GM19193 (cell line): Measurements from ENCODE around the gene MLST8.
A peak's percentile ranks its signal among the peaks of the same experiment; 100 is the strongest.

Experiments
- POLR2A ChIP-seq: IDR thresholded peaks from 4 replicates; pipeline ENCODE4 v1.6.1; 2011; ENCODE audit not compliant: insufficient read depth, insufficient read length; ENCODE audit errors: extremely low read depth

MLST8 gene

DNA sequence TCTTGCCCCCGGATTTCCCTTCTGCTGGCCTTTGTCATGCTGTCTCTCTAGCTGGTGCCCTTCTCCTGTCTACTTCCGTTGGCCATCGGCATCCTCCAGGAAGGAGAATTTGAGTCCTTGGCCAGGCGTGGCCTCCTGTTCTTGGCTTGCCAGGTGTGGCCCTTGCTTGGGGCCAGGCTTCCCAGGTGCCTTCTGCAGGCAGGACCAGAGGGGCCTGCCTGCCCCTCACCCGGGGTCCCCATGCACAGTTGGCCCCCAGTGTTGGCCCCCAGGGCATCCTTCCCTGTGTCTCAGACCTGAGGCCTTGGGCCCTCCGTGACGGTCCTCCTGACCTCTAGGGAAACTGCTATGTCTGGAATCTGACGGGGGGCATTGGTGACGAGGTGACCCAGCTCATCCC is 2.6 kb downstream of the MLST8 start:
- TF ChIP-seq POLR2A, result no peak

DNA sequence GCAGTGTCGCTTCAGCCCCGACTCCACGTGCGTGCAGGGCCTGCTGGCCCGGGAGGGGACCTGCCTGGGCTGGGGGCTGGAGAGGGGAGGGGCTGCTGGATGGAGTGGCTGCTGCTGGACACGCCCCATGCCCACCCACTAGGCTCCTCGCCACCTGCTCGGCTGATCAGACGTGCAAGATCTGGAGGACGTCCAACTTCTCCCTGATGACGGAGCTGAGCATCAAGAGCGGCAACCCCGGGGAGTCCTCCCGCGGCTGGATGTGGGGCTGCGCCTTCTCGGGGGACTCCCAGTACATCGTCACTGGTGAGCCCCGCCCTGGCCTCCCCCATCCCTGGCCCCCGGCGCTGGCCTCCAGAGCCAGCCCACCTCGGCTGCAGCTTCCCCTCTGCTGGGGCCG is 3.1 kb downstream of the MLST8 start:
- no peak for TF ChIP-seq POLR2A

DNA sequence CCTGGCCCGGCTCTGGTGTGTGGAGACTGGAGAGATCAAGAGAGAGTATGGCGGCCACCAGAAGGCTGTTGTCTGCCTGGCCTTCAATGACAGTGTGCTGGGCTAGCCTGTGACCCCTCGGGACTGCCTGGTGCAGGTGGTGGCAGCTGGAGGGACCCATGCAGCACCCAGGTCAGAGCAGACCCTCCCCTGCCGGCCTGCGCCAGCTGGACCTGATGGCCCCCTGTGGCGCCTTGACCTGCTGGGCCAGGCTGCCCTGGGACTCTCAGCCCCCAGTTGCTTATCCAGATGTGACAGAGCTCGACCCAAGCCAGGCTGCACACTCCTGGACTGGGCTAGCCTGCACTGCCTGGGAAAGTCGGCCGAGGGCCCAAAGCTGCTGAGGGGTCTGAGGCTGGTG is 3.5 kb downstream of the MLST8 start:
- TF ChIP-seq POLR2A, result no peak

DNA sequence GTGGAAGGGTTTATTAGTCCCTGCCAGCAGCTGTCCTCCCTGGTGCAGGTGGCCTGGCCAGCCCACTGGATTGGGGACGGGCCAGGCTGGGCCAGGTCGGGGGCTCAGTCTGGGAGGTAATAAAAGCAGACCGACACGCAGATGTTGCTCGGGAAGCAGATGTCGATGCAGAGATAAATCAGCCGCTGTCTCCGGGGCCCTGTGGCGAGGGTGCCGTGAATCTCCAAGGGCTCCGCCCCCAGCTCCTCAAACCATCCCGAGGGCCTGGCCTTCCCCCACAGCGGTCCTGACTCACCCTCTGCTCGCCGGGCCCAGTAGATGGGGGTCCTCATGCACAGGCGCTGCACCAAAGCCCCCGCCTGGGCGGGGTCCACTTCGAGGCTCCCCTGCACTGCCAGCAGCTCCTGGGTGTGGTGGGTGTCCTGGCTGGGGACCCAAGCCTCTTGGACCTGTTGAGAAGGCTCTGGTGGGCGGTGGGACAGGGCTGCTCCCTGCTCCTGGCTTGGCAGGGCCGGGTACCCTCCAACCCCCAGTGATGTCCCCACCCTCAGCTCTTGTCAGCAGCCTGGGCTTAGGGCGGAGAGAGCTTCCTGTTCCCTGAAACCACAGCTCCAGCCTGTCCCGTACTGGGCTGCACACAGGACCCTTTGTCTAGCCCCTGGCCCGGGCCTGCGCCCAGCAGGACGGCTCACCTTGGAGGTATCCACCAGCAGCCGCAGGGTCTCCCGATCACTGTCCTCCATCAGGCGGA is 4.2 kb downstream of the MLST8 start:
- TF ChIP-seq POLR2A, result no peak

DNA sequence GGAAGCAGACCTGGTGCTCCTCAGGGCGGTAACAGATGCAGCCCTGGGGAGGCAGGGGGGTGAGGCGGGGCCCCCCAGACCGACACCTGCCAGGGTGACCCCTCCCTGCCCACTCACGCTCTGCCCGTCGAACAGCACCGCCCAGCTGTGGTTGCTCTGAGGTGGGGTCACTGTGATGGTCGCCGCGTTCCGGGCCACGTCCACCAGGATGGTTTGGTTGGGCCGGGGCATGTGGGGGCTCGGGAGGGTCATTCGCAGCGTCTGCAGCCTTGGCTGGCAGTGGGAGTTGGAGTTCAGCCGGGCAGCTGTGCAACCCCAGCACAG is 4.7 kb downstream of the MLST8 start:
- no peak for TF ChIP-seq POLR2A

DNA sequence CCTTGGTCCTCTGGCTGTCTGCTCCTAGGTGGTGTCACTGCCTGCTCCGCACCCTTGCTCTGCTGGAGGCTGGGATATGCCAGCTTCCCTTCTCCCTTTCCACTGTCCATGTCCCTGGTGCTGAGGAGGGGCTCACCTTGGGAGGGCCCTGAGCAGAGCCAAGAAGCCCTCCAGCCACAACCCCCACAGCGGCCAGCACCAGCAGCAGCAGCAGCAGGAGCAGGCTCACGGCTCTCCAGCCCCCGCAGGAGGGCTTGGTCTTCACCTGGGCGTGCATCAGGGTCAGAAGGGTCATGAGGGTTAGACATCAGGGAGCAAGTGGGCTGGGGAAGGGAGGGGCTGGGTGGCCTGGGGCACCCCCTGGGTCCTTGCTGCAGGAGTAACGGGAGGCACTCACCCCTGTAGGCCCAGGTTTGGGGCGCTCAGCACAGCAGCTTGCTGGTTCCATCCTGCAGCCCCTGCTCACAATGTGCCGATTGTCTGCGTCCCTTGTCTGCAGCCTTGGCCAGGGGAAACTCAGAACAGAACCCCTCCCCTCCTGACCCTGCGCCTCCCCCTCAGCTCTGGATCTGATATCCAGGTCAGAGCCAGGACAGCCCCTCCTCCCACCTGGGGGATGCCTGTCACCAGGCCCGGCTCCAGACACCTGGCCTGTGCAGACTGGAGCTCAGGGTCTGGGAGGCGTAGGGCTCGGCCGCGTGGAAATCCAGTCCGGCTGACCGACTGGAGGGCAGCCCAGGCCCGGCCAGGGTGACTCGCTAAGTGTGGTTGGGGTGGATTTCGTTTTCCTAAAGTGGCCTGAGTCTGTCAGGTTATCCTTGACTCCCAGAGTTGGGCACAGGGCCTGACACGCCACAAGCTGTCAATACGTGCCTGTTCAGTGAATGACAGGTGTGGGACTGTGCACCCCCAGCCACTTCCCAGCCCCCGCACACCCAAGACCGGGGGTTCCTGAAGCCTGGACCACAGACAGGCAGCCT is 5.4 kb downstream of the MLST8 start, which contains the start of gene BRICD5:
TSS of gene BRICD5 (minus strand) at position 478 of the 980 bp plus-strand sequence. CDS start at position 448, 30 bp downstream.
- no peak for TF ChIP-seq POLR2A

DNA sequence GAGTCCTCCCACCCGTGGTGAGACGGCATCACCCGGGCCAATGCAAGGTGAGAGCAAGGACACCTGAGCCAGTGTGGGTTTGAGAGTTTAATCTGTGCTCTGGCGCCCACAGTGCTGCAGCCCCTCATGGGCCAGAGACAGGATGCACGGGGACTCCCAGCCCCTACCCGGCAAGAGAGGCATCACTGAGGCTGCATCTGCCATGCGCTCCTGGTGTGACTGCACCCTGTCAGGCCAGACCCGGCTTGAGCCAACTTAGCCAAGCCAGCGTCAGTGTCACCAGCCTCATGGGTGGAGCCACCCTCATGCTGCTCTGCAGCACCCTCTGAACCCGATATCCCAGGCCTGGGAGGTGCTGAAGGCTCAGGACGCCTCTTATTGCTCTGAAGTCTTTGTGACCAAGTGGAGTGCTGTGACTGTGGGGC is 6.7 kb downstream of the MLST8 start:
- TF ChIP-seq POLR2A, result no peak

DNA sequence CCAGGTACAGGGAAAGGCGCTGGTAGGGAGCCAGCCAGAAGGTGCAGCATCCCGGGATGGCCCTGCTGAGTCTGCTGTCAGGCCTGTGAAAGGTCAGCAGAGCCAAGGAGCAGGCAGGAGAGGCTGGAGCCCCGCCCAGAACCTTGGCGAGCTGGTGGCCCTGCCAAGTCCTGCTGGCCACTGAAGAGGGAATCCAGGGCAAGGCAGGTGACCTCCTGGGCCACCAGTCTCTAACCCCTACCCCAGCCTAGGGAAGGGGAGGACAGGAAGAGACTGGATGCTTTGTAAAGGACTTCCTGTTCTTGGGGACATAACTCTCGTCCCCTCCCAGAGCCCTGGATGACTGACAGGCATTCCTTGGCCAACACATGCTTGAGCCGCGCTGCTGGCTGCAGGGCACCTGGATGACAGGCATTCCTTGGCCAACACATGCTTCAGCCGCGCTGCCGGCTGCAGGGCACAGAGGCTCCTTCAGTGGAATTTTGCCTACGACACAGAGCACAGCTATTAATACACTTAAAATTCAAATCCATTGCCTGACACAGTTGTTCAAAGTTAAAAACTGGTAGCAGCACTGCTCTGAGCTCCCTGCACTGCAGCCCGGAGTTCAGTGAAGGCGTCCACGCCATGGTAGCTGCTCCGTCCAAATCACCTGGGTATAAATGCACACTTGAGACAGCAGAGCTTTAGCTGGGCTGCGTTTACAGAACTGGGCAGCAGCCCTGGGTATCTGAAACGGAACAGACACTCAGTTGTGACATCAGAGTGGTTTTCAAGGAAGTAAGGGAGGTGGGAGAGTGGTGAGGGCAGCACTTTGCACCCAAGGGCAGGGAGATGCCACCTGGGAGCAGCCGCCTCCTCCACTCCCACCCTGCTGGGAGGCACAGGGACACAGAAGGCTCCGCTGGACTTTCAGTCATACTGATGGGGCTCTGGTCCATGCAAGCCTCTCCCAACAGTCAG is 7.4 kb downstream of the MLST8 start:
- TF ChIP-seq POLR2A, result no peak

DNA sequence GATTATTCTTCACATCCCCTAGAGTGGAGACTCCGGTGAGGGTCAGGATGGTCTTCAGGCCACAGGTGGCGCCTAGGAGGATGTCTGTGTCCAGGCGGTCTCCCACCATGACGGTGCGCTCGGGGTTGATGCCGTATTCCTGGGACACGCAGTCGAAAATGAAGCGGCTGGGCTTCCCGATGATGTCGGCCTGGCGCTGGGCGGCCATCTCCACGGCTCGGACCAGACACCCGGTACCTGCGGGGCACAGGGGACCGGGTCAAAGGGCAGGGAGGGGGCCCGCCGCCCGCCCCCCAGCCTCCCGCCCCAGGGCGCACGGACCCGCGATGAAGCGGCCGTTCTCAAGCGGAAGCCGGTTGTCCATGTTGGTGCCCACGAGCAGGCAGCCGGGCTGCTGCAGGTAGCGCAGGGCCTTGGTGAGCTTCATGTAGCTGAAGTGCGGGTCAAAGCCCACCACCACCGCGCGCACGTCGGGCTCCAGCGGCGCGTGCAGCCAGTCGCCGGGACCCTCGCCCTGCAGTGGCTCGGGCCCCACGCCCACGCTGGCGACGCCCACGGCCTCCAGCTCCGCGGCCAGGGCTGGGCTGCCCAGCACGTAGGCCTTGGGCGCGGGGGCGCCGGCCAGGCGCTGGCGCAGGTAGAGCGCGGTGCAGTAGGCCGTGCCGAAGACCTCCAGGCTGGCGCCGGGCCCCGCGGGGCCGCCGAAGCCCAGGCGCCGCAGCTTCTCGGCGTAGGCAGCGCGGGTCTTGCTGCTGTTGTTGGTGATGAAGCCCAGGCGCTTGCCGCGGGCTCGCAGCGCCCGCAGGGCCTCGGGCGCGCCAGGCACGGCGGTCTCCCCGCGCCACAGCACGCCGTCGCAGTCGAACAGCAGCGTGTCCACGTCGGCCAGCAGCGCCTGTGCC is 8.8 kb downstream of the MLST8 start:
- no peak for TF ChIP-seq POLR2A

DNA sequence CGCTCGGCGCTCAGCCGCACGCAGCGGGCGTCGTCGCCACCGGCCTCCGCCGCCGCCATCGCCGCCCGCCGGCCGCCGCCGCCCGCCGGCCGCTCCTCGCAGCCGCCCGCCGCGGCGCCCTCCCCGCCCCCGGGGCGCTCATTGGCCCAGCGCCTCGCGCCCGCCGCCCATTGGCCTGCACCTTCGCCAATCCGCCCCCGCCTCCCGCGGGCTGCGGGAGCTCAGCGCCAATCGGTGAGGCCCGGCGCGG is 9.4 kb downstream of the MLST8 start, which contains the start of gene PGP:
TSS of gene PGP (minus strand) at position 122 of the 250 bp plus-strand sequence. CDS start at position 59, 63 bp downstream.
- no peak for TF ChIP-seq POLR2A

DNA sequence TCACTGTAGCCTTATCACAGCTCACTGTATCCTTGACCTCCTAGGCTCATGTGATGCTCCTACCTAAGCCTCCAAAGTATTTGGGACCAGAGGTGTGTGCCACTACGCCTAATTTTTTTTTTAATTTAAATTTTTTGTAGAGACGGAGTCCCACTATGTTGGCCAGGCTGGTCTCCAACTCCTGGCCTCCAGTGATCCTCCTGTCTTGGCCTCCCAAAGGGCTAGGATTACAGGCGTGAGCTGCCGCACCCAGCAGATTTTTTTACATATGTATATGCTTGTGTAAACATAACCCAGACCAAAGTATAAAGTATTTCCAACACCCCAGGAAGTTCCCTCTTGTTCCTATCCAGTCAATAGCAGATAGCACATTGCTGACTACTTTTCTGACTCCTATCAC is 11.1 kb downstream of the MLST8 start:
- TF ChIP-seq POLR2A, result no peak

DNA sequence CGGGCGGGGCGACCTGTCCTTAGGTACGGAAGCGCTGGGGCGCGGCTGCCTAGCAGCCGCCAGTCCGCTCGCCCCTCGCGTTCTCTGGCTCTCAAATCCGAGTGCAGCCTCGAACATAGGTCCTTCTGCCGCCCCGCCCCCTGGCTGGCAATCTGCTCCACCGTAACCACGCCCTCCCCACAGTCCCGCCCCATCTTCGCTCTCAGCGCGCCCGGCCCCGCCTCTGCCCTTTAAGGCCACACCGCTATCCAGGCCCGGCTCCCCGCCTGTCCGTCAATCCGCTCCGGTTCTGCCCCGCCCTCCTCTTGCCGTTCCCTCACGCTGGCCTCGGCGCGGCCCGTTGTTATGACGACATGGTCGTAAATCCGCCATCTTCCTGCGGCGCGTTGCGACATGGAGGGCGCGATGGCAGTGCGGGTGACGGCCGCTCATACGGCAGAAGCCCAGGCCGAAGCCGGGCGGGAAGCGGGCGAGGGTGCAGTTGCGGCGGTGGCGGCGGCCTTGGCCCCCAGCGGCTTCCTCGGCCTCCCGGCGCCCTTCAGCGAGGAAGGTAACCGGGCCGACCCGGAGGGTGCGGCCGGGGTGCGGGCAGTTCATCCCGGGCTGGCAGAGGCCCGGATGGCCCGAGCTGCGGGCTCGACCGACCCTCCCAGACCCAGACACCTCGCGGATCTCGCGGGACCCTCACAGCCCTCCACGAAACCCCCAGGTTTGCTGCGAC is 18.1 kb downstream of the MLST8 start, which contains the start of gene E4F1:
TSS of gene E4F1 (plus strand) at position 371 of the 721 bp plus-strand sequence. CDS start at position 394, 23 bp downstream.
- peak; percentile 98 for TF ChIP-seq POLR2A

DNA sequence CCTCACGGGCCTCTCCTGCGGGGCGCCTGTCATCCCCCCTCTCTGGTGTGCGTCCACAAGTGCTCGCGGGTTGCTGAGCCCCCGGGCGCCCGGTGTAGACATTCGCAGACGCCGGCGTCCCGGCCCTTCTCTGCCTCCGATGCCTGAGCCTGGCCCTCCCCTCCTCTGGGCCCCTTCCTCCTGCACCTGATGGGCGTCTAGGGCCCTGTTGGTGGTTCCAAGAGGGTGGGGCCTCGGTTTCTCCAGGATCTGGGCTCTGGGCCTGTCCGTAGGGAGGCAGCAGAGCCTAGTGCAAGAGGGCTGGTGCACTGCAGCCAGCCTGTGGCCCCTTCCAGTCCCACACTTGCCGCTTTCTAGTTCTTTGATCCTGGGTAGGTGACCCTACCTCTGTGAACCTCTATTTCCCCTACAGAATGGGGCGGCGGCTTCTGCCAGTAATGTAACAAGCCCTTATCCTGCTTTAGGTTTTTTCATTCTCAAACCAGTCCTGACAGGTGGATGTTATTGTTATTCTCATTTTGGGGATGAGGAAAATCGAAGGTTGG is 18.8 kb downstream of the MLST8 start:
- no peak for TF ChIP-seq POLR2A
